GM21723 (cell line): ENCODE data around the gene ILK.
A peak's percentile ranks its signal among the peaks of the same experiment; 100 is the strongest.

Source experiments
- ATAC-seq: cut with Tn5 transposase; IDR thresholded peaks from one replicate; pipeline ENCODE4 v1.9.1; 2021; ENCODE audit warnings: mild to moderate bottlenecking, moderate library complexity; ENCODE audit not compliant: unreplicated experiment

Gene ILK

DNA sequence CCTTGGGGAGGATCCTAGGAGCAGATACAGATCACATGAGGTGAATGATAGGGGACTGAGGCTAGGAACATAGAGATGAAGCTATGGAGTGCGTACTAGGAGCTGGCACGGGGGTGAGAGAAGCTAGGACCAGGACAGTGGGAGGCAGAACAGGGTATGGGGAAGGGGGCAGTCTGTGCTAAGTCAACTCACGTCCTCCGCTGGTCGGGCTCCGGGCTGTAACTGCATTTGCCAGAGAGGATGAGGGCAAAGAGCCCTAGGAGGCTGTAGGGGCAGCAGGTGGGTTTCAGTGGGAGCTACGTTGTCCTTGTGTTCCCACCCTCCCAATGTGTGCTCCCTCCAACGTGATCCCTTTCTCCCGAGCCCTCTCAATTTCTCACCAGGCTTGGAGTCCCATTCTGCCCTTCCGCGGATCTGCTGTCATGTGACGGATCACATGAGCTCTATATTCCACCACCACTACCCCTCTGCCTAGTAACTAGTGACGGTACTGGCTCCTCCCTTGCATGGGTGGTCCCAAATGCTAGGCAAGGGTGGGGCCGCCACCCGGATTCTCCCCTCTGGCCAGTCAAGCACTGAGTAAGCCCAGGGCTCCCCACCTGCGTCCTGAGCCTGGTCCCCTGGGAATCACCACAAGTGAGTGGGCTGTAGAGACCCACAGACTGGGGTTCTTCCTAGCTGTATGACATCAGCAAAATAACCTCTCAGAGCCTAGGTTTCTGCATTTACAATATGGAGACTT lies 15.6 kb downstream of the ILK start, which contains the start of gene TPP1:
Gene TPP1, minus strand, starts transcription at position 419 of the 742 bp plus-strand sequence. Its CDS starts 22 bp downstream, at position 397.
- peak; percentile 98 for ATAC-seq

DNA sequence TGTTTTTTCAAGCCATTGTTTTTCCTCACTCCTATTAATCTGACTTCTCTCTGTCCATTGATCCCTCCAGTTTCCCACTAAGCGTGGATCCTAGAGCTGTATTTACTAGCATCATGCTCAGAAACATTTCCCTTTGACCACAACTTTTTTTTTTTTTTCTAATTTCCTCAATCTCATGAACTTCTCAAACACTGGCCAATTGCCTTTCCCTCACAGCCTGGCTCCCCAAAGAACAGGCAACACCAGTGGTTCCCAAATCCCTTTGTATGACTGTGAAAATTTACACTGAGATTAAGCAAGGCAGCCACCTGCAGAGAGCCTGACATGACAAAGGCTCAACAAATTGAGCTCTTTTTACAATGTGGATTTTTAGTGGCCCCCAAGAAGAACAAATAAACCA lies 17.1 kb downstream of the ILK start:
- no peak for ATAC-seq

DNA sequence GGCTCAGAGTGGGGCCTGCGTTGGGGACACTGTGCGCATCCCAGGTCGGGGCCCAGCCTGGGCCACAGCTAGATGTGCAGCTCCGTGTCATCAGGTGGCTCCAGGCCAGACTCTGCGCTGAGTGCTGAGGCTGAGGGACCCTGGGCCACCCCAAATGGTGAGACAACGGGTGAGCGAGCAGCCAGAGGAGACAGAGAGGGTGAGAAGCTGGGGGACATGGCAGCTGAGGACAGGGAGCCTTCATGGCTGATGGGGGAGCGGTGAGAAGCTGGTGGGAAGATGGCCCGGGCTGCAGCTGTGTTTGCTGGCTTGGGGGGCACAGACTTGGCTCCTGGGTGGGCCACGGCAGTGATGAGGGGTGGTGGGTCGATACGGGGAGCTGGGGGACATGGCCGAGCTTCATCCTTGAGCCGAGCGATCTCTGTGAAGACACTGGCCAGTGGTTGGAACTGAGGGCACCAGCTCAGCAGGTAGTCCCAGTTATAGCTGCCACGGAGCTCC lies 18.2 kb downstream of the ILK start:
- no peak for ATAC-seq

DNA sequence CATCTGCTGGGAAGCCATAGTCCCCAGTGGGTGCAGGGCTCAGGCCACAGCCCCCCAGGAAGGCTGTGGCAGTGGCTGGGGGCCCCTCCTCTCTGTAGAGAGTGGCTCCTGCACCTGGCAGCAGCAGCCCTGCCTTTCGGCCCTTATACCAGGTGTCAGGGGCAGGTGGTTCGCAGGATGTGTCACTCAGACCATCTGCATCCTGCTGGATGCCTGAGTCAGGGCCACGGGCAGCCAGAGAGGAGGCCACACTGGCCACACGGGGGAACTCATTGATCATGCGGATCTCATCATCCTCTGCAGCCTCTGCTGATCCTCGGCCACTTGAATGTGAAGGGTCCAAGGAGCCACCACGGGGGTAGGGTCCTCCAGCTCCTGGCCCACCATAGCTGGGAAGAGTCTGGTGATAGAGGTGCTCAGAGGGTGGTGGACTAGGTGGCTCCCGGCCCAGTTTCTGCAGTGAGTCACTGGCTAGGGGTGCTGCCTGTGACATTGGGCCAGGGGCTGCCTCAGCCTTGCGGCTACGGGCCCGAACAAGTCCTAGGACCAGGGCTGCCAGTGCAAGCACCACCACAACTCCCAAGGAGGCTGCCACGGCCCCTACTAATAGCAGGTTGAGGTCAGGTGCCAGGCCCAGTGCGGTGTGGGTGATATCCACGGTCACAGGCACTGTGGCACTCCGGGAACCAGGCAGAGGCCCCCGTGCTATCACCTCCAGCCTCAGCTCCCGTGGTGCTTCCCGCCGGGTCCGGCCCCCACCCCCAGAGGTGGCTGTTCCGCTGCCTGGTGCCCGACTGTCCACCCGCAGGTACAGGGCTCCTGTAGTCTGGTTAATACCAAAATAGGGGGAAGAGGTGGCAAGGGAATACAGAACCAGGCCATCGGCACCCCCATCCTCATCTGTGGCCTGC lies 18.9 kb downstream of the ILK start:
- no peak for ATAC-seq

DNA sequence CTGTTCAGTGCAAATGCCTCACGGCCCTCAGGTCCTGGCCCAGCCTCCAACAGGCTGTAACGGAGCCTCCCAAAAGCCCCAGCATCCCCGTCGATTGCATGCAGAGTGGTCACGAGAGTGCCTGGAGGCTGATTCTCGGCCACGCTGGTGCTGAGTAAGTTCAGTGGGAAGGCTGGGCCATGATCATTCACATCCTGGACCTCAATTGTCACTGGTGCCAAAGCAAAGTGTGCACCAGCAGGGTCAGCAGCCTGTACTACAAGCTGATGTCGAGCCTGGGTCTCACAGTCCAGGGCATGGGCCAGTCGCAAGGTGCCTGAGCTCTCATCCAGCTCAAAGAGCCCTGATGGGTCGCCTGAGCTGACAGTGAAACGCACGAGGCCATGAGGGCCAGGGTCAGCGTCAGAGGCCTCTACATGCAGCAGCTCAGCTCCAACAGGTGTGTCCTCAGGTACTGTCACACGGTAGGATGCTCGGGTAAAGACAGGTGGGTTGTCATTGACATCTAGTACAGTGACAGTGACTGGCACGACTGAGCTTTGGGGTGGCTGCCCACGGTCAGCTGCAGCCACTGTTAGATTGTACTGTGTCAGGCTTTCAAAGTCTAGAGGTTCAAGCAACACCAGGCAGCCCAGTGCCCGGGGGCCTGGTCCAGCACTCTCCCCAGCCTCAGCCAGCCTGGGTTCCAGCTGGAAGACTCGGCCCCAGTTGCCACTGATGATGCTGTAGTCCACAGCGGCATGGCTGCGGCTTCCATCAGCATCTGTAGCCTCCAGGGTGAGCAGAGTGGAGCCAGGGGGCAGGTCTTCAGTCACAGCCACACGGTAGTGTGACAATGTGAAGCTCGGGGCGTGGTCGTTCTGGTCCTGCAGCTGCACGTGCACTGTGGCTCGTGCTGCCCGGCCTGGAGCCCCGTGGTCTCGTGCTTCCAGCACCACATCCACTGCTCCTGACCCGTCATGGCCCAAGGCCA lies 20.1 kb downstream of the ILK start:
- ATAC-seq: no peak

DNA sequence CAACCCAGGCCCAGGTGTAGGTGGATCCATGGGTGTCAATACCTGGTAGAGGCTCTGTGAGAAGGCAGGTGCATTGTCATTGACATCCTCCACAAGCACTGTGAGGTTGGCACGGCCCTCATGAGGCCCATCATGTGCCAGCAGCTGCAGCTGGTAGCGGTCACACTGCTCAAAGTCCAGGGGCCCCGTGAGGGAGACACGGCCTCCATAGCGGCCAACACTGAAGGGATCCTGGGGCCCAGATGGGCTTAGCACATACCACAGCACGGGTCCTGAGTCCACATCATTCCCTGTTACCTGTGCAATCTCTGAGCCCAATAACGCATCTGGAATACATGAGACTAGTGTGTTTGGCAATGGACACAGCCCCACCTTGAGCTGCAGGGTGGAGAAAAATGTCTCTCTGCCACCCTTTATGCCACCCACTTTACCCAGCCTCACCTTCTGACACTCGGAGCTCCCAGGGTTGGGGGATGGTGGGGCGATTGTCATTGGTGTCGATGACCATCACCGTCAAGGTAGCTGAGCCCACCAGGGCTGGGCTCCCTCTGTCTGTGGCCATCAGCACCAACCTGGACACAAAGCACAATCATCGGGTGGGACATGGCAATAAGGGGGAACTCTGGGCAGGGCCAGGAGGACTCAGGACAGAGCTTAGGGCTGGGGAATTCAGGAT lies 21.7 kb downstream of the ILK start:
- no peak for ATAC-seq

DNA sequence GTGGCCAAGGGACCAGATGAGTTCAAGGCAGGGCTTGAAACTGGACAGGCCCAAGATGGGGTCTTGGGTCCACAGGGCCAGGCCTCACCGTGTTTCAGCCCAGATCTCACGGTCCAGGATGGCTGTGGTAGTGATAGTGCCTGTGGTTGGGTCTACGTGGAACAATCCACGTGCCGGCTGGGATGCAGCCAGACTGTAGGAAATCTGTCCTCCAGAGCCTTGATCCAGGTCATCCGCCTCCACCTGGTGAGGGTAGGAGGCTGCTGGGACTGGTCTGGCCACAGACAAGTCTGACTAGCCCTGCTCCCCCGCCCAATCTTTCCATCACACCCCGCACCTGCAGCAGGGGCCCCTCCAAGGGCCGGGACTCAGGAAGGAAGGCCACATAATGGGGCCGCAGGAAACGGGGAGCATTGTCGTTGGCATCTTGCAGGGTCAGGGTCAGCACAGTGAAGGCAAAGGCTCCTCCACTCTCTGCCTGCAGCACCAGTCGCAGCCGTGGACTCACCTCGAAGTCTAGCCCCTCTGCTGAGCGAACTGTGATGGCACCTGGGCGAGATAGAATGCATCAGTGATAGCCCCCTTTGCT lies 22.4 kb downstream of the ILK start:
- ATAC-seq: no peak

DNA sequence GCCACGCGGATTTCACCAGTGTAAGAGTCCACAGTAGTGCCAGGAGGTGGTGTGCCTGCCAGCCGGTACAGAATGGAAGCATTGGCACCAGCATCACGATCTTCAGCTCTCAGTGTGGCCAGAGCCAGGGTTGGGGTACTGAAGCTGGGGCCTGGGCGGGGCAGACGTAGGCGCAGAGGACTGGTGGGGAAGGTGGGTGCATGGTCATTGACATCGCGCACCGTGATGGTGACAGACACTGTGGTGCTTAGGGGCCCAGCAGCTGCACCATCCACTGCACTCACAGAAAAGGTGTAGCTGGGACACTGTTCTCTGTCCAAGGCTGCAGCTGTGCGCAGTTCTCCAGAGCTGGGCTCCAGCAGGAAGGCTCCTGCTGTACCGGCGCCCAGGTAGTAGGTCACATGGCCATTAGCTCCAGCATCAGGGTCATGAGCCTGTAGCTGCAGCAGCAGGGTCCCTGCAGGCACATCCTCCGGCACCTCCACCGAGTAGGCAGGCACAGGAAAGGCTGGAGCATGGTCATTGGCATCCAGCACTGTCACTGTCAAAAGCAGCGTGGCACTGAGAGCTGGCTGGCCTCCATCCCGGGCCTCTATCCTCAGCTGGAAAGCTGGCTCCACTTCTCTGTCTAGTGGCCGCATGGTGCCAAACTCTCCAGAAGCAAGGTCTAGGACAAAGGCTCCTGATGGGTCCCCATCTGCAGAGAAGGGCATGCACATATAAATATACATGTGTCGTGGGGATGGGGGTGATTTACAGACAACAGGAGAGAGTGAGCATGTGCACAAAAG lies 23.6 kb downstream of the ILK start:
- no peak for ATAC-seq

DNA sequence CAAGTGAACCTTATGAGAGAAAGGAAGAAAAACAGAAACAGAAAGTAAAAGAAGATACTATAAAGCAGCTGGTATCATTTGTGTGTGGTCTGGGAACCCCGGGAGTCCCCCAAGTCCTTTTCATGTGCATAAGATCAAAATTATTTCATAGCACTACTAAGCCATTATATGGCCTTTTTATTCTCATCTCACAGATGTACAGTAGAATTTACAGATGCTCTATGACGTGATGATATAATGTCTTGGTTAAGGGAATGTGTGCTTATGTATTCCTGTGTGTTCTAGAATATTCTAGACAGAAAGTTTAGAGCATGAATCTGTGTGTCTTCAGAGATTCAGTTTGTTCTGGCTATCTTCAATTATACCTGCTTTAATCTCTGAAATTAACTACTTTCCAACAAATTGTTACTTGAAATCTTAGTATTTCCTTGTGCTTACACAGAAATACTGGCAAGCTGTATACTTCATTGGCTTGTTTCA lies 24.2 kb downstream of the ILK start:
- ATAC-seq: peak; percentile 79

DNA sequence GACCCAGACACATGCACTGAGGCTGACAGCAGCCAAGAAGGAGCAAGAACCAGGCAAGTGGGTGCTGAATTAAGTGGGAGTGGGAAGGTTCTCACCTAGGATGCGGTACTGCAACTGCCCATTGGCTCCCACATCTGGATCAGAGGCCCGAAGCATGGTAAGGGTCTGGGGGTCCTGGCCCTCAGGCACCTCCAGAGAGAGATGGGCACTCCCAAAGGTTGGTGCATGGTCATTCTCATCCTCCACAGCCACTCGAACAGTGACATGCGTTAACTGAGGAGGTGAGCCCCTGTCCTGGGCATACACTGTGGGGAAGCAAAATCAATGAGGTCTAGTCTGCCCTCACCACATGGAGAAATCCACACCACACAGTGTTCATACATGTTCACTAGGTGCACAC lies 25.0 kb downstream of the ILK start:
- ATAC-seq: no peak

DNA sequence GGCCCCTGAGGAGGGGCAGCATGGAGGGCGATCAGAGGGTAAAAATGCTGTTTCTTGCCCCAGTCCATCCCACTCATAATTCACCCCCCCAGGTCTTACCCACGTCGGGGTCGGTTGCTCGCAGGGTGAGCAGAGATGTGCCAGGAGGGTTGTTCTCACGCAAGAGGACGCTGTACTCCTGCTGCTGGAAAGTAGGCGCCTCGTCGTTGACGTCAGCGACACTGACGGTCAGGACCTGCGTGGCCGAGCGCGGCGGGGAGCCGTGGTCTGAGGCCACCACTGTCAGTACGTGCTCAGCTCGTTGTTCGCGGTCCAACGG lies 26.0 kb downstream of the ILK start:
- no peak for ATAC-seq

DNA sequence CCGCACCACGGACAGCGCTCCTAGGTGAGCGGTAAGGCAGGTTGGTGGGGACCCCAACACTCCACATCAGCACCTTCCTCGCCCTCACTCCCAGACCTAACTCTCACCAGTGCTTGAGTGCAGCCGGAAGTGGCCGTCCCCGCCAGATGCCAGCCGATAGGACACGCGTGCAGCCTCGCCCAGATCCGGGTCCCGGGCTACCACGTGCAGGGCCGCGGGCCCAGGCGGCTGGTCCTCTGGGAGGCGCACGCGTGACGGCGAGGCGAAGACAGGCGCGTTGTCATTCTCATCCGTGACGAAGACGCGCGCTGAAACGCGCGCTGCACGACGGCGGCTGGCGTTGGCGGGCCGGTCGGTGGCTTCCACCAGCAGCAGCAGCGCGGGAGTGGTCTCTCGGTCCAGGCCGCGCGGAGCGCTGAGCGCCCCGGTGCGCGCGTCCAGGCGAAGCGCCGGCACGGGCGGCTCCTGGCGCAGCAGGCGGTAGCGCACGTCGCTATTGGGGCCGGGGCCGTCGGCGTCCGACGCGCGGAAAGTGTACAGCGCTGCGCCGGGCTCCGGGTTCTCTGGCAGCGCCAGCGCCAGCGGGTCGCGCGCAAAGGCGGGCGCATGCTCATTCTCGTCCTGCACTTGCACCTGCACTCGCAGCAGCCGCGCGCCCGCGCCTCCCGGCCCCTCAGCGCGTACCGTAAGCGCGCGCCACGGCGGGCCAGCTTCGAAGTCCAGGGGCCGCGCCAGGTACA lies 26.5 kb downstream of the ILK start:
- no peak for ATAC-seq

DNA sequence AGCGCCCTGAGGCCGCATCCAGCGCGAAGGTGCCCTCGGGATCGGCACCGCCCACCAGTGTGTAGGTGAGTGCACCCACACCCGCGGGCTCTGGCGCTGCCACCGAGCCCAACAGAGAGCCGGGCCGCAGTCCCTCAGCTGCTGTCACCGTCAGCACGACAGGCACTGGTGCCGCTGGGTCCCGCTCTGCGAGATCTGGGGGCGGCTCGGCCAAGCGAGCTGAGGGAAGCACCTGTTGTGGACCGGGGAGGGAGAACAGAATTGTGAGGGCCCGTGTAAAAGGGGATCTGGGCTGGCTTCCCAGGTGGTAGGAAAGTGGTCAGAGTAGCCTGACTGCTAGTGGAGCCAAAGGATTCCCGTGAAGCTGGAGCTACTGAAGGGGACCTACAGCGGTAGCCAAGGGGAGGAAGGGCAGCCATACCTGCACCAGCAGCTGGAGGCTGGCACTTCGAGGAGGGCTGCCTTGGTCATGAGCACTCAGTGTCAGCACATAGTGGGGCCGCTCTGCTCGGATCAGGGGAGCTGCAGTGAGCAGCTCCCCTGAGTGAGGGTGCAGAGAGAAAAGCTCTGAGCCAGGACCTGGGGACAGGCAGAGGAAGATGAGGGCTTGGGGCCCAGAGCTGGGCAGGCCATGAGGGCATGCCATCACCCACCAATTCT lies 27.2 kb downstream of the ILK start:
- ATAC-seq: no peak

DNA sequence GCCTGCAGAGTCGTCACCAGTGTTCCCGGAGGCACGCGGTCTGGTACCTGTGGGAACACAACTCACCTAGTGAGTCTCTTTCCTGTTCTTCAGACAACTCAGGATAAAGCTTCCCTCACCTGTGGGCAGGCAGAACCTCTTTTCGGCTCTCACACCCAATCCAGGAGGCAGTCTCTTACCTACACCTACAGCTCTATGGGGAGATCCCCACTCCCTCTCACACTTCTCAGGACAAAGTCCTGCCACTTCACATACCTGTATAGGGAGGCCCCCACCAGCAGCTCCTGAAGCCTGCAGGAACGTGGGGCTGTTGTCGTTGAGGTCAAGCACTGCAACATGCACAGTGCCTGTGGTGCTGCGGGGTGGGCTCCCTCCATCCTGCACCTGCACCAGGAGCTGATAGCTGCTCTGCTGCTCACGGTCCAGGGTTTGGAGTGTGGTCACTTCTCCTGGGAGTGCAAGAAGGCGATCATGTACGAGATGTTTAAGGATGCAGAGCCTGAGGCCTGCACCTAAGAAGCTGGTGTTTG lies 27.9 kb downstream of the ILK start:
- ATAC-seq: no peak

DNA sequence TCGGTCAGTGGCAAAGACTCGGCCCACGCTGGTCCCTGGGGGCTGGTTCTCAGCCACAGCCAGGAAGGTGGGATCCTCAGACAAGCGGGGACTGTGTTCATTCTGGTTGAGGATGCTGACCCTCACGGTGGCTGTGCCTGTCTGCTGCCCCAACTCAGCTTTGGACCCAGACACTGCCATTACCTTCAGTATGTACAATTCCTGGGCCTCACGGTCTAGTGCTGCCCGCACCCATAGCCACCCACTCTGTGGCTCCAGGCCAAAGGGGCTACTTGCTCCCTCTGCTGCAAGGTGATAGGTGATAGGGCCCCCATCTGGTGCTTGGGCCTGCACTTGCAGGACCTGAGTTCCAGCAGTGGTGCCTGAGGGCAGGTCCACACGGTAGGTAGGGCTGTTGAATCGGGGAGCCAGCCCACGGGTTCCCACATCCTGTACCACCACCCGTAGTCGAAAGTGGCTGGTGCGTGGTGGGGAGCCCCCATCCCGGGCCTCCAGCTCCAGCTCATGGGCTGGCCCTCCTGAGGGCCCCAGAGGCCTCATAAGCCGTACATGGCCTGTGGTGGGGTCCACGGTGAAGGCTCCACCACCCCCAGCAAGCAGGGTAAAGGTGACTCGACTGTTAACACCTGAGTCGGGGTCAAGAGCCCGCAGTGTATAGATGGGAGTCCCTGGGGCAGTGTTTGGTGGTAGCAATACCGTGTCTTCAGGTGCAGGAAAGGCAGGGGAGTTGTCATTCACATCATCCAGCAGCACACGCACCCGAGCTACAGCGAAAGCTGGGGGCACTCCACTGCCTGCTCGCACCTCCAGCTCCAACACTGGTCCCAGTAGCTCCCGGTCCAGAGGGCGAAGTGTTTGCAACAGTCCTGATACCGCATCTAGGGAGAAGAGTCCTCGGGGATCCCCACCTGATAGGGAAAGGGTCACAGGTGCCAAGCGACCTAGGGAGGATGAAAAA lies 28.8 kb downstream of the ILK start:
- ATAC-seq: no peak
